H1 (cell line): ENCODE data around the gene PRKACA. TPM values are rescaled to one million over a fixed set of nuclear protein-coding genes. Genes with fewer than 3 reads are reported as not detected.

Experiments
- CTCF ChIA-PET: fragments of 300-600 bp; sonication (Branson Sonifier 250); formaldehyde crosslinking; loops from one replicate; lab custom pipeline; 2021; ENCODE audit not compliant: partially characterized antibody; lab: Charles Lee
- POLR2A ChIA-PET: fragments of 300-600 bp; sonication (Branson Sonifier 250); formaldehyde crosslinking; loops from one replicate; lab custom pipeline; 2021; ENCODE audit warnings: inconsistent platforms; ENCODE audit not compliant: partially characterized antibody; lab: Charles Lee
- DNase-seq, 2 experiments: peaks; one replicate each; pipeline versions ENCODE4 v3.0.0 to v3.0.0-alpha.2; 2010 to 2022; ENCODE audit warnings: low spot score in 2 of 2, low read depth in 1 of 2, mixed read lengths in 1 of 2
- FAIRE-seq: peaks from 2 replicates; lab custom pipeline; 2011; peaks lifted over from hg19 to GRCh38; lab: Jason Lieb, UNC
- H2AFZ ChIP-seq: 2 replicates; pipeline ENCODE4 v1.8.1; 2012; ENCODE audit warnings: low read length, inconsistent platforms
- H2AK5ac ChIP-seq: 2 replicates; pipeline ENCODE4 v1.6.1; 2013; ENCODE audit warnings: low read depth, low read length
- H2BK120ac ChIP-seq: replicated peaks from 2 replicates; pipeline ENCODE3; 2013; ENCODE audit warnings: low read depth, low read length, inconsistent platforms
- H2BK12ac ChIP-seq: 2 replicates; pipeline ENCODE4 v1.6.1; 2013; ENCODE audit warnings: low read depth, low read length
- H2BK15ac ChIP-seq: 2 replicates; pipeline ENCODE4 v1.6.1; 2013; ENCODE audit warnings: low read length
- H2BK20ac ChIP-seq: 2 replicates; pipeline ENCODE4 v1.6.1; 2013; ENCODE audit warnings: low read length
- H2BK5ac ChIP-seq: 2 replicates; pipeline ENCODE4 v1.6.1; 2013; ENCODE audit warnings: low read depth, low read length
- H3K14ac ChIP-seq: 2 replicates; pipeline ENCODE4 v1.6.1; 2013; ENCODE audit warnings: inconsistent platforms; ENCODE audit not compliant: insufficient read length
- H3K18ac ChIP-seq: 2 replicates; pipeline ENCODE4 v1.6.1; 2013; ENCODE audit warnings: low read length; ENCODE audit errors: extremely low read depth
- H3K23ac ChIP-seq: 2 replicates; pipeline ENCODE4 v1.6.1; 2013; ENCODE audit warnings: inconsistent platforms; ENCODE audit not compliant: insufficient read length
- H3K23me2 ChIP-seq: 2 replicates; pipeline ENCODE4 v1.6.1; 2013; ENCODE audit warnings: low read depth, low read length
- H3K27ac ChIP-seq: 2 replicates; pipeline ENCODE4 v1.6.1; 2011; ENCODE audit warnings: low read depth, low read length, inconsistent platforms
- H3K27me3 ChIP-seq, 4 experiments: replicated peaks in 1 of 4; 1 replicate in 1 of 4; 2 replicates in 3 of 4; pipeline versions ENCODE4 v1.6.1 to v1.8.1; 2011 to 2013; ENCODE audit warnings: low read length in 3 of 4, mild to moderate bottlenecking in 3 of 4, inconsistent platforms in 2 of 4, mixed read lengths in 2 of 4, moderate library complexity in 1 of 4; ENCODE audit not compliant: control insufficient read depth in 3 of 4, insufficient read depth in 3 of 4; ENCODE audit errors: extremely low read depth in 1 of 4
- H3K36me3 ChIP-seq, 4 experiments: 2 replicates each; pipeline versions ENCODE4 v1.6.1 to v1.8.1; 2011 to 2013; ENCODE audit warnings: mild to moderate bottlenecking in 4 of 4, low read length in 3 of 4, moderate library complexity in 2 of 4, control low read depth in 1 of 4, inconsistent platforms in 1 of 4; ENCODE audit not compliant: insufficient read depth in 4 of 4, control insufficient read depth in 2 of 4
- H3K4ac ChIP-seq: replicated peaks from 2 replicates; pipeline ENCODE3; 2013; ENCODE audit warnings: low read length, low read depth, mixed read lengths, inconsistent platforms; ENCODE audit not compliant: insufficient read length
- H3K4me1 ChIP-seq, 4 experiments: replicated peaks in 1 of 4; 1 replicate in 1 of 4; 2 replicates in 3 of 4; pipeline versions ENCODE4 v1.6.1 to v1.8.1; 2011 to 2013; ENCODE audit warnings: low read length in 3 of 4, inconsistent platforms in 2 of 4, mixed read lengths in 1 of 4; ENCODE audit not compliant: insufficient read depth in 4 of 4, control insufficient read depth in 3 of 4
- H3K4me2 ChIP-seq, 2 experiments: 2 replicates each; pipeline versions ENCODE4 v1.6.1 to v1.8.1; 2011 to 2013; ENCODE audit warnings: low read depth in 2 of 2, low read length in 2 of 2, control low read depth in 1 of 2, inconsistent platforms in 1 of 2, mild to moderate bottlenecking in 1 of 2; ENCODE audit not compliant: insufficient read depth in 1 of 2
- H3K4me3 ChIP-seq, 4 experiments: fragments of 200-600, 300-600 bp in 1 of 4; sonication (generic), shearing (Covaris generic), sonication (Bioruptor Twin) in 1 of 4; 2 replicates each; pipeline versions ENCODE4 v1.5.1 to v1.8.1; 2011 to 2016; ENCODE audit warnings: low read length in 4 of 4, low read depth in 3 of 4, control low read depth in 2 of 4, inconsistent platforms in 2 of 4, mild to moderate bottlenecking in 2 of 4, mixed read lengths in 1 of 4, moderate library complexity in 1 of 4; ENCODE audit not compliant: insufficient read depth in 2 of 4; ENCODE audit errors: extremely low read depth in 1 of 4
- H3K56ac ChIP-seq: replicated peaks from 2 replicates; pipeline ENCODE3; 2013; ENCODE audit warnings: low read depth, mild to moderate bottlenecking, mixed read lengths, low read length, inconsistent platforms; ENCODE audit not compliant: insufficient read length
- H3K79me1 ChIP-seq: 2 replicates; pipeline ENCODE4 v1.6.1; 2013; ENCODE audit warnings: low read depth, low read length, control low read depth
- H3K79me2 ChIP-seq, 2 experiments: 2 replicates each; pipeline versions ENCODE4 v1.6.1 to v1.8.1; 2012 to 2013; ENCODE audit warnings: low read length in 2 of 2, mild to moderate bottlenecking in 2 of 2, inconsistent platforms in 1 of 2; ENCODE audit not compliant: insufficient read depth in 2 of 2, control insufficient read depth in 1 of 2
- H3K9ac ChIP-seq, 4 experiments: replicated peaks in 1 of 4; 1 replicate in 1 of 4; 2 replicates in 3 of 4; pipeline versions ENCODE4 v1.6.1 to v1.8.1; 2011 to 2013; ENCODE audit warnings: low read depth in 3 of 4, low read length in 3 of 4, control low read depth in 2 of 4, mild to moderate bottlenecking in 2 of 4, moderate library complexity in 2 of 4, inconsistent platforms in 1 of 4; ENCODE audit errors: extremely low read depth in 1 of 4
- H3K9me3 ChIP-seq, 2 experiments: 2 replicates each; pipeline versions ENCODE4 v1.6.1 to v1.8.1; 2012 to 2013; ENCODE audit warnings: mild to moderate bottlenecking in 2 of 2, moderate library complexity in 2 of 2, control low read depth in 1 of 2, inconsistent platforms in 1 of 2, low read depth in 1 of 2, low read length in 1 of 2, mixed read lengths in 1 of 2; ENCODE audit not compliant: insufficient read depth in 2 of 2
- H4K20me1 ChIP-seq, 2 experiments: replicated peaks in 1 of 2; 2 replicates each; pipeline versions ENCODE3 to v1.8.1; 2011 to 2013; ENCODE audit warnings: inconsistent platforms in 2 of 2, low read length in 2 of 2, mild to moderate bottlenecking in 1 of 2; ENCODE audit not compliant: insufficient read depth in 2 of 2, control insufficient read depth in 1 of 2
- H4K5ac ChIP-seq: 2 replicates; pipeline ENCODE4 v1.6.1; 2013; ENCODE audit warnings: low read length, low read depth, mixed read lengths, inconsistent platforms; ENCODE audit not compliant: insufficient read length
- H4K8ac ChIP-seq: 2 replicates; pipeline ENCODE4 v1.8.0; 2013; ENCODE audit warnings: mild to moderate bottlenecking, moderate library complexity, low read length, inconsistent platforms; ENCODE audit not compliant: insufficient read depth; ENCODE audit errors: extremely low read depth
- H4K91ac ChIP-seq: replicated peaks from 2 replicates; pipeline ENCODE3; 2013; ENCODE audit warnings: low read length, mixed read lengths, inconsistent platforms; ENCODE audit not compliant: insufficient read length
- CEBPB ChIP-seq: IDR thresholded peaks from 2 replicates; pipeline ENCODE4 v1.6.1; 2012; ENCODE audit warnings: low read depth, low read length
- CREB1 ChIP-seq: IDR thresholded peaks from 2 replicates; pipeline ENCODE4 v1.6.1; 2012; ENCODE audit warnings: inconsistent platforms
- FOSL1 ChIP-seq: IDR thresholded peaks from 2 replicates; pipeline ENCODE4 v1.6.1; 2011; ENCODE audit warnings: mild to moderate bottlenecking, low read depth, low read length, moderate library complexity; ENCODE audit not compliant: insufficient read depth
- HDAC6 ChIP-seq: IDR thresholded peaks from one replicate; pipeline ENCODE4 v1.7.1; 2012; ENCODE audit warnings: low read depth, mild to moderate bottlenecking, inconsistent platforms, low read length, moderate library complexity
- JUND ChIP-seq: IDR thresholded peaks from 2 replicates; pipeline ENCODE4 v1.6.1; 2011; ENCODE audit warnings: mild to moderate bottlenecking, improper control_type of control experiment, low read length
- RAD21 ChIP-seq, 2 experiments: IDR thresholded peaks in 1 of 2; conservative IDR thresholded peaks in 1 of 2; 2 replicates each; pipeline ENCODE4 v1.6.1; 2011; ENCODE audit warnings: low read depth in 2 of 2, low read length in 2 of 2, improper control_type of control experiment in 1 of 2, inconsistent platforms in 1 of 2, mild to moderate bottlenecking in 1 of 2, moderate library complexity in 1 of 2
- SIX5 ChIP-seq: IDR thresholded peaks from 2 replicates; pipeline ENCODE4 v1.6.1; 2011; ENCODE audit warnings: mild to moderate bottlenecking, low read depth, low read length
- WGBS, 2 experiments: shearing (Covaris generic) in 1 of 2; methylation state at CpG; one replicate each; pipeline versions ENCODE4 v1.1.6 to v1.1.7; 2013 to 2015; ENCODE audit warnings: low lambda C conversion rate in 2 of 2, mixed read lengths in 2 of 2, inconsistent platforms in 1 of 2, low coverage in 1 of 2, missing lambda C conversion rate in 1 of 2; ENCODE audit not compliant: insufficient replicate concordance in 2 of 2, insufficient coverage in 1 of 2, insufficient read length in 1 of 2; ENCODE audit errors: extremely low coverage in 1 of 2, missing lambda C conversion rate in 1 of 2; 5-methylcytosine and 5-hydroxymethylcytosine counted together
- polyA plus RNA-seq, 7 experiments: library from polyadenylated mRNA; depleted of rRNA in 3 of 7; stranded (reverse) in 5 of 7; unstranded in 2 of 7; fragments of >200 nt in 5 of 7; fragments of 200-250 nt in 2 of 7; gene quantifications; 1 replicate in 5 of 7; 2 replicates in 1 of 7; 4 replicates in 1 of 7; pipeline versions ENCODE4 v1.2.1 to v1.2.3, GENCODE V29; 2011 to 2013; ENCODE audit warnings: missing spikeins in 2 of 7, mixed read lengths in 2 of 7
- total RNA-seq: library from RNA; stranded (reverse); fragmentation: NEBNext Ultra II Directional; extraction: Animal tissue kit (Norgen Biotek cat#: 25700); gene quantifications from 2 replicates; pipeline ENCODE4 v1.2.1, GENCODE V29; 2021
- TF ChIP-seq, protein P1 (sequence below): IDR thresholded peaks from 2 replicates; pipeline ENCODE4 v1.6.1; 2012; ENCODE audit warnings: inconsistent platforms

Gene PRKACA
- total and polyA plus RNA-seq, 2 of the 8 experiments (the other 6 are each of a cell fraction or from before 2014, with no cell fraction given), result 14.2 to 48.2 TPM

DNA sequence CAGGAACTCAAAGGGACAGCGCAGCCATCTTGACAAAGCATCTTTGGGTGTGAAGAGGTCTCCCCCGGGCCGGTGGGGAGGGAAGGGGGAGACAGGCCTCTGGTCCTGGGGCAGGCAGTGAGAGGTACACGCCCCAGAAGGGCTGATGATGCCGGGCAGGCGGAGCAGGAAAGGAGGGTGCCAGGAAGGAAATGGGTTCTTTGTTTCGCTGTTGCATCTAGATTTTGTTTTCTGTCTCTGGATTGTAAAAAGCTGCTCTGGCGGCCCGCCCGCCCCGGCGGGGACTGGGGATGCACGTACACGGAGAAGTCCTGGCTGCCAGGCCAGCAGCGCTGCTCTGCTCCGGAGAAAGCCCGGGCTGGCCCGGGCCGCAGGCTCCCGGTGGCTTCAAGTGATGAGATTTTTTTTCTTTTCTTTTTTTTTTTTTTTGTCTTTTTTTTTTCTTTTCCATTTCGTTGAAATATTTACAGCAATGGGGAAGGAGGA lies 32.0 kb upstream of the PRKACA start:
- no peaks in the 10 kb centered on the region for H3K79me2 ChIP-seq
- H3K9me3 ChIP-seq, result no peaks in the 10 kb centered on the region
- no peak overlapping the region for H4K91ac ChIP-seq
- no peak overlapping the region for H2BK5ac ChIP-seq
- ChIA-PET POLR2A (interaction anchor here (1.0 to 2.4 kb wide), 7 partner anchors 9 to 213 kb away, joined by 3 to 12 read pairs (median 5); partner anchors contain the start of gene ASF1B), CTCF (interaction anchor here (1.1 to 4.9 kb wide), 2 partner anchors 12 to 13 kb away, joined by 3 to 24 read pairs; partner anchors contain the start of gene ASF1B)
- no peak overlapping the region for H3K23ac ChIP-seq
- no peak overlapping the region for H2BK15ac ChIP-seq
- no peak overlapping the region for H3K14ac ChIP-seq
- H3K4ac ChIP-seq, result no peak overlapping the region
- H3K27ac ChIP-seq, result no peak overlapping the region
- peaks cover 5 to 23% (median 20%) of the 10 kb centered on the region in 4 experiments; a peak in 6 of 8 replicates for H3K36me3 ChIP-seq
- H2AFZ ChIP-seq, result no peak overlapping the region
- H3K4me2 ChIP-seq, result no peak overlapping the region
- no peaks in the 10 kb centered on the region; the same call in none of the 2 replicates for H3K79me1 ChIP-seq
- H3K56ac ChIP-seq, result no peak overlapping the region
- H2AK5ac ChIP-seq, result no peak overlapping the region
- no peak overlapping the region for H3K4me3 ChIP-seq
- DNase-seq (no peak), FAIRE-seq (no peak)
- 95% methylated on average over 15 of the region's 21 CpGs; no CpG with 5 or more reads in 1 of the 2 experiments for WGBS, 2 experiments
- H4K20me1 ChIP-seq, result peaks cover 5 to 15% of the 10 kb centered on the region in 2 experiments
- no peaks in the 10 kb centered on the region for H3K23me2 ChIP-seq
- H3K9ac ChIP-seq, result no peak overlapping the region
- H2BK20ac ChIP-seq, result no peak overlapping the region
- peaks cover 0 to 21% (median 15%) of the 10 kb centered on the region in 4 experiments; a peak in 6 of 7 replicates for H3K4me1 ChIP-seq
- H2BK12ac ChIP-seq, result no peak overlapping the region
- H4K5ac ChIP-seq, result no peak overlapping the region
- H4K8ac ChIP-seq, result no peak overlapping the region
- no peak overlapping the region for H3K18ac ChIP-seq
- no peaks in the 10 kb centered on the region; a peak in 1 of 7 replicates for H3K27me3 ChIP-seq
- H2BK120ac ChIP-seq, result no peak overlapping the region
- TF ChIP-seq FOSL1, result no peak
- TF ChIP-seq CEBPB, result no peak
- TF ChIP-seq JUND, result no peak
- no peak for TF ChIP-seq SIX5
- no peak for TF ChIP-seq HDAC6
- no peak for TF ChIP-seq RAD21 (IDR thresholded peaks at IDR 0.05 in 1 of 2, conservative IDR thresholded peaks at IDR 0.05 in 1 of 2; ENCODE audit: low read depth in 2 of 2, low read length in 2 of 2)
- TF ChIP-seq CREB1, result no peak
- TF ChIP-seq, protein P1, sequence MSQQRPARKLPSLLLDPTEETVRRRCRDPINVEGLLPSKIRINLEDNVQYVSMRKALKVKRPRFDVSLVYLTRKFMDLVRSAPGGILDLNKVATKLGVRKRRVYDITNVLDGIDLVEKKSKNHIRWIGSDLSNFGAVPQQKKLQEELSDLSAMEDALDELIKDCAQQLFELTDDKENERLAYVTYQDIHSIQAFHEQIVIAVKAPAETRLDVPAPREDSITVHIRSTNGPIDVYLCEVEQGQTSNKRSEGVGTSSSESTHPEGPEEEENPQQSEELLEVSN, result no peak
